Ishikawa (cell line): ENCODE data around the gene LRRC40.

ENCODE experiments used
- CEBPB ChIP-seq: IDR thresholded peaks from 2 replicates; pipeline ENCODE4 v1.6.1; 2012
- CREB1 ChIP-seq: IDR thresholded peaks from 2 replicates; pipeline ENCODE4 v1.6.1; 2012; ENCODE audit warnings: low read depth
- EGR1 ChIP-seq: IDR thresholded peaks from 2 replicates; pipeline ENCODE4 v1.6.1; 2012
- EP300 ChIP-seq: IDR thresholded peaks from 2 replicates; pipeline ENCODE4 v1.6.1; 2012; ENCODE audit warnings: borderline replicate concordance
- FOXM1 ChIP-seq: IDR thresholded peaks from 2 replicates; pipeline ENCODE4 v1.6.1; 2012; ENCODE audit warnings: low read depth, borderline replicate concordance
- NFIC ChIP-seq: IDR thresholded peaks from 2 replicates; pipeline ENCODE4 v1.6.1; 2012
- RAD21 ChIP-seq: IDR thresholded peaks from 2 replicates; pipeline ENCODE4 v1.6.1; 2012; ENCODE audit warnings: low read depth
- TAF1 ChIP-seq: IDR thresholded peaks from 2 replicates; pipeline ENCODE4 v1.6.1; 2012; ENCODE audit warnings: low read depth, mild to moderate bottlenecking
- TCF12 ChIP-seq: IDR thresholded peaks from 2 replicates; pipeline ENCODE4 v1.6.1; 2012; ENCODE audit warnings: low read depth
- TEAD4 ChIP-seq: IDR thresholded peaks from 2 replicates; pipeline ENCODE4 v1.6.1; 2012
- YY1 ChIP-seq: IDR thresholded peaks from 2 replicates; pipeline ENCODE4 v1.6.1; 2012; ENCODE audit warnings: low read depth
- ZBTB7A ChIP-seq: IDR thresholded peaks from 2 replicates; pipeline ENCODE4 v1.6.1; 2012; ENCODE audit warnings: low read depth
- TF ChIP-seq, protein P1 (sequence below): IDR thresholded peaks from 2 replicates; pipeline ENCODE4 v1.6.1; 2012; ENCODE audit warnings: low read depth, mild to moderate bottlenecking
- TF ChIP-seq, protein P2 (sequence below): IDR thresholded peaks from 2 replicates; pipeline ENCODE4 v1.6.1; 2012
- TF ChIP-seq, protein P3 (sequence below): IDR thresholded peaks from 2 replicates; pipeline ENCODE4 v1.6.1; 2012

LRRC40 gene

DNA sequence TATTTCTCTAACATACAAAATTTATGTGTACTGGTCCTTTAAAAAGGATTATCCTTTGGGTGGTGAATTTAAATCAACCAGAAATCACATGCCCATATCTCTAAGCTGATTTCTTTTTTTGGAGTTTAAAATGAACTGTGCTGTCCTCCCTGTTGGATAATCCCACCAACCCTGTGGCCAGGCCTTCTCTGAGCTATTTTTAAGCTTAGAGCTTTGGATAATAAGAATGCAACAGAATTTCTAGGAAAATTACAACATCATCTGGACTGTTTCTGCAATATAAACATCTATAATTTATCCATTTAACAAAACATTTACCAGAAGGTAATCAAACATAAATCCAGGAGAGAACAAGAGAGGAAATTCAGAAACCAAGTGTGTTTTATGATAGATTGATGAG, 88.3 kb downstream of the LRRC40 start:
- TF ChIP-seq RAD21, result no peak
- TF ChIP-seq, protein P1, sequence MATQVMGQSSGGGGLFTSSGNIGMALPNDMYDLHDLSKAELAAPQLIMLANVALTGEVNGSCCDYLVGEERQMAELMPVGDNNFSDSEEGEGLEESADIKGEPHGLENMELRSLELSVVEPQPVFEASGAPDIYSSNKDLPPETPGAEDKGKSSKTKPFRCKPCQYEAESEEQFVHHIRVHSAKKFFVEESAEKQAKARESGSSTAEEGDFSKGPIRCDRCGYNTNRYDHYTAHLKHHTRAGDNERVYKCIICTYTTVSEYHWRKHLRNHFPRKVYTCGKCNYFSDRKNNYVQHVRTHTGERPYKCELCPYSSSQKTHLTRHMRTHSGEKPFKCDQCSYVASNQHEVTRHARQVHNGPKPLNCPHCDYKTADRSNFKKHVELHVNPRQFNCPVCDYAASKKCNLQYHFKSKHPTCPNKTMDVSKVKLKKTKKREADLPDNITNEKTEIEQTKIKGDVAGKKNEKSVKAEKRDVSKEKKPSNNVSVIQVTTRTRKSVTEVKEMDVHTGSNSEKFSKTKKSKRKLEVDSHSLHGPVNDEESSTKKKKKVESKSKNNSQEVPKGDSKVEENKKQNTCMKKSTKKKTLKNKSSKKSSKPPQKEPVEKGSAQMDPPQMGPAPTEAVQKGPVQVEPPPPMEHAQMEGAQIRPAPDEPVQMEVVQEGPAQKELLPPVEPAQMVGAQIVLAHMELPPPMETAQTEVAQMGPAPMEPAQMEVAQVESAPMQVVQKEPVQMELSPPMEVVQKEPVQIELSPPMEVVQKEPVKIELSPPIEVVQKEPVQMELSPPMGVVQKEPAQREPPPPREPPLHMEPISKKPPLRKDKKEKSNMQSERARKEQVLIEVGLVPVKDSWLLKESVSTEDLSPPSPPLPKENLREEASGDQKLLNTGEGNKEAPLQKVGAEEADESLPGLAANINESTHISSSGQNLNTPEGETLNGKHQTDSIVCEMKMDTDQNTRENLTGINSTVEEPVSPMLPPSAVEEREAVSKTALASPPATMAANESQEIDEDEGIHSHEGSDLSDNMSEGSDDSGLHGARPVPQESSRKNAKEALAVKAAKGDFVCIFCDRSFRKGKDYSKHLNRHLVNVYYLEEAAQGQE, result no peak
- TF ChIP-seq, protein P2, sequence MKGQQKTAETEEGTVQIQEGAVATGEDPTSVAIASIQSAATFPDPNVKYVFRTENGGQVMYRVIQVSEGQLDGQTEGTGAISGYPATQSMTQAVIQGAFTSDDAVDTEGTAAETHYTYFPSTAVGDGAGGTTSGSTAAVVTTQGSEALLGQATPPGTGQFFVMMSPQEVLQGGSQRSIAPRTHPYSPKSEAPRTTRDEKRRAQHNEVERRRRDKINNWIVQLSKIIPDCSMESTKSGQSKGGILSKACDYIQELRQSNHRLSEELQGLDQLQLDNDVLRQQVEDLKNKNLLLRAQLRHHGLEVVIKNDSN, result no peak
- no peak for TF ChIP-seq EGR1
- TF ChIP-seq FOXM1, result no peak
- no peak for TF ChIP-seq YY1
- TF ChIP-seq, protein P3, sequence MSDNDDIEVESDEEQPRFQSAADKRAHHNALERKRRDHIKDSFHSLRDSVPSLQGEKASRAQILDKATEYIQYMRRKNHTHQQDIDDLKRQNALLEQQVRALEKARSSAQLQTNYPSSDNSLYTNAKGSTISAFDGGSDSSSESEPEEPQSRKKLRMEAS, result no peak
- no peak for TF ChIP-seq NFIC
- no peak for TF ChIP-seq CEBPB
- no peak for TF ChIP-seq TEAD4
- no peak for TF ChIP-seq CREB1
- no peak for TF ChIP-seq TCF12
- no peak for TF ChIP-seq EP300

DNA sequence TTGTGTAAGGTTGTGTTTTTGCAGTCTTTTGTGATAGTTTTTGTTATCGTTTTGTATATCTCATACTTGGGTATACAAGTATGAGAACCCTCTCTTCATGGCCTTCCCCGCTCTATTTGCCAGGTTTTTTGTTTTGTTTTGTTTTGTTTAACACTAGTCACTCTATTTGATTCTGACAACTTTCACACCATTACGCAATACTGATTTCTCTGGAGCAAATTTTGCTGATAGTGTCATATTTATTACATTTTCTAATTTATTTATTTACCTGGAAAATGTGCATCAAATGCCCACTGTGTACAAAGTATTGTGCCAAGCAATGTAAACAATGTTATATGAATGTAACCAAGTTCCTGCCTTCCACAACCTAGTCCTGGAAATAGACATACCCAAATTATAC, 90.1 kb downstream of the LRRC40 start:
- peak; percentile 50; the same call in 1 of the 2 replicates for TF ChIP-seq CEBPB
- no peak for TF ChIP-seq TCF12

DNA sequence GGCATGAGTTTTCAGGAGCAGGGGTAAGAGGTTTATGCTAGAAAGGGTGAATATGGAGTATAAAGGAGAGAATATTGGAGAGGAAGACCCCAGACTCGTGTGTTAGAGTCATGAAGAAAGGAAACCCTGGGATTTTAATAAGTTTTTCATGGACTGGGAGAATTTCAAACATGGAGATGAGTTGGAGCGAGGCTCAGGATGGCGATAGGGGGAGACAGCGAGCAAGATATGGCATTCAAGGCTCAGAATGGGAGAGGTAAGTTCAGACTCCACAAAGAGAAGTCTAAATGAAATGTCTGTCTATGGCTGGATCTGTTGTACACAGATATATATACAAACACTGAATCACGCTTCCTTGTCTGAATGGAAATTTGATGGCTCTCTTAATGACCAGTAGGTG, 92.5 kb downstream of the LRRC40 start:
- TF ChIP-seq RAD21 (no peak), TEAD4 (no peak), TAF1 (no peak), TCF12 (no peak), FOXM1 (no peak), EGR1 (no peak), YY1 (no peak), CREB1 (no peak), ZBTB7A (no peak), CEBPB (no peak), EP300 (no peak), NFIC (no peak)
- TF ChIP-seq, protein P2, result no peak
- TF ChIP-seq, protein P1, result no peak
- TF ChIP-seq, protein P3, result no peak

DNA sequence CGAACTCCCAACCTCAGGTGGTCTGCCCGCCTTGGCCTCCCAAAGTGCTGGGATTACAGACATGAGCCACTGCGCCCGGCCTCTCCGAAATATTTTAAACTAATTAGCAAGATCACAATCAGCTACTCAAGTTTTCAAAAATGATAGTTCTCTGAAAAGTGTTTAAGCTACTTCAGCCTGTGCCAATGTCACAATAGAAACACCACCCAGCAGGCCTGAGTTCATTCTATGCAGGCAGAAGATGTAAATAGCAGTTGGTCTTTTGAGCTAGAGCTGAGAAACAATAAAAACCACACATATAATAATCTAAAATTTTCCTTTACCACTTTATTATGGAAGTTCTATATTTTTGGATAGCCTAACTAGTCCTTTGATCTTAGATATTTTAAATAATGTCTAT, 96.1 kb downstream of the LRRC40 start:
- TF ChIP-seq EGR1 (no peak), CEBPB (no peak), TEAD4 (no peak), RAD21 (no peak), NFIC (no peak), ZBTB7A (no peak)
- TF ChIP-seq, protein P3, result no peak
- TF ChIP-seq, protein P1, result no peak
- TF ChIP-seq, protein P2, result no peak
